Endometrial microvascular endothelial cells (primary cell): Measurements from ENCODE around the gene NTMT2. TPM values are rescaled to one million over a fixed set of nuclear protein-coding genes. Genes with fewer than 3 reads are reported as not detected.
"Not testable (repeated sequence)": the region's sequence is repeated elsewhere in the genome, so short reads cannot be mapped to it uniquely, and the experiment has no call there.

ENCODE experiments used
- in situ Hi-C: cut with HindIII; loops from 2 replicates; pipeline ENCODE4 v1.10.0; 2017; ENCODE audit warnings: low sequenced_read_pairs, low pct_unique_long_range_greater_than_20kb; ENCODE audit errors: inconsistent ontology term
- total RNA-seq: library from RNA; depleted of rRNA; stranded (reverse); fragments of >200 nt; gene quantifications from one replicate; pipeline ENCODE4 v1.2.3, GENCODE V29; 2015; ENCODE audit errors: inconsistent ontology term

Gene NTMT2
- total RNA-seq = not detected

- in situ Hi-C loops = no loop called here
Observed at GRCh38 chr1:170145770-170146676, at the start of gene NTMT2. Gene NTMT2 (plus strand): TSS chr1:170145959. CDS start chr1:170146108, 149 bp downstream.

GRCh38 chr1:170095976-170096748 lies 49.6 kb upstream of the NTMT2 start:
- in situ Hi-C loops = no loop called here

- in situ Hi-C loops = no loop called here
Observed at GRCh38 chr1:170096806-170097340, 48.9 kb upstream of the NTMT2 start.

- in situ Hi-C loops = no loop called here
Observed at GRCh38 chr1:170097449-170097948, 48.3 kb upstream of the NTMT2 start.

GRCh38 chr1:170113140-170113539 lies 32.6 kb upstream of the NTMT2 start:
- in situ Hi-C loops = not testable (repeated sequence)

- in situ Hi-C loops = no loop called here
Observed at GRCh38 chr1:170114906-170115305, 30.9 kb upstream of the NTMT2 start.

GRCh38 chr1:170122366-170122765 lies 23.4 kb upstream of the NTMT2 start:
- in situ Hi-C loops = no loop called here

- in situ Hi-C loops = no loop called here
Observed at GRCh38 chr1:170125269-170125668, 20.5 kb upstream of the NTMT2 start.

GRCh38 chr1:170126696-170127095 lies 19.1 kb upstream of the NTMT2 start:
- in situ Hi-C loops = no loop called here

GRCh38 chr1:170131450-170131849 lies 14.3 kb upstream of the NTMT2 start:
- in situ Hi-C loops = no loop called here

- in situ Hi-C loops = no loop called here
Observed at GRCh38 chr1:170131984-170132383, 13.8 kb upstream of the NTMT2 start.

- in situ Hi-C loops = no loop called here
Observed at GRCh38 chr1:170133766-170134495, 11.8 kb upstream of the NTMT2 start.

GRCh38 chr1:170134521-170134920 lies 11.2 kb upstream of the NTMT2 start:
- in situ Hi-C loops = no loop called here

- in situ Hi-C loops = no loop called here
Observed at GRCh38 chr1:170140371-170140770, 5.4 kb upstream of the NTMT2 start.

- in situ Hi-C loops = no loop called here
Observed at GRCh38 chr1:170145061-170145460, 698 bp upstream of the NTMT2 start.

- in situ Hi-C loops = no loop called here
Observed at GRCh38 chr1:170146720-170147263, 1.0 kb downstream of the NTMT2 start.

- in situ Hi-C loops = no loop called here
Observed at GRCh38 chr1:170149241-170149640, 3.5 kb downstream of the NTMT2 start.

- in situ Hi-C loops = no loop called here
Observed at GRCh38 chr1:170150016-170150415, 4.3 kb downstream of the NTMT2 start.

- in situ Hi-C loops = no loop called here
Observed at GRCh38 chr1:170150921-170151320, 5.2 kb downstream of the NTMT2 start.
